ENCODE data around the gene ZBTB8B.

Gene ZBTB8B

GRCh38 chr1:32464716-32465577 lies at the start of gene ZBTB8B:
Gene ZBTB8B, plus strand, starts transcription at chr1:32465072. Its CDS starts 5,553 bp downstream, at chr1:32470625.
- Histone ChIP-seq H3F3A (ENCODE audit: low read depth) (no peaks in the 10 kb centered on the region), H3K79me2 (ENCODE audit: insufficient read depth, low read length) (no peaks in the 10 kb centered on the region), H3K9me3 (ENCODE audit: insufficient read depth, low read depth, low read length) (no peaks in the 10 kb centered on the region), H3K36me3 (ENCODE audit: insufficient read depth, low read length) (no peaks in the 10 kb centered on the region), H3K27me3 (ENCODE audit: insufficient read depth, low read length, poor library complexity, severe bottlenecking) (no peaks in the 10 kb centered on the region), H3K9ac (ENCODE audit: low read depth, low read length, poor library complexity, severe bottlenecking) (no peak within 1 kb of the TSS), H3K4me3 (ENCODE audit: low read length, poor library complexity, severe bottlenecking) (no peak within 1 kb of the TSS), H3K9me2 (replicated peaks; ENCODE audit: low read depth, low read length) (no peaks in the 10 kb centered on the region), H4K20me1 (ENCODE audit: insufficient read depth, low read length, poor library complexity, severe bottlenecking) (no peaks in the 10 kb centered on the region), H3K4me2 (ENCODE audit: low read depth, low read length, poor library complexity, severe bottlenecking) (no peak within 1 kb of the TSS), H3K4me1 (ENCODE audit: insufficient read depth, low read length, poor library complexity, severe bottlenecking) (no peaks in the 10 kb centered on the region), H2AFZ (ENCODE audit: low read length) (no peak within 1 kb of the TSS)
- TF ChIP-seq EZH2phosphoT487 (IDR thresholded peaks at IDR 0.05; ENCODE audit: borderline replicate concordance) (no peak), CTCF (conservative IDR thresholded peaks at IDR 0.05; ENCODE audit: low read length) (no peak)

- H2AFZ ChIP-seq (ENCODE audit: low read length), result no peak overlapping the region
- H3F3A ChIP-seq (ENCODE audit: low read depth), result no peaks in the 10 kb centered on the region
- H3K27me3 ChIP-seq (ENCODE audit: insufficient read depth, low read length, poor library complexity, severe bottlenecking), result no peaks in the 10 kb centered on the region
- no peaks in the 10 kb centered on the region for H3K79me2 ChIP-seq (ENCODE audit: insufficient read depth, low read length)
- no peaks in the 10 kb centered on the region for H3K4me1 ChIP-seq (ENCODE audit: insufficient read depth, low read length, poor library complexity, severe bottlenecking)
- H3K4me2 ChIP-seq (ENCODE audit: low read depth, low read length, poor library complexity, severe bottlenecking), result no peak overlapping the region
- no peaks in the 10 kb centered on the region for H3K9me2 ChIP-seq (replicated peaks; ENCODE audit: low read depth, low read length)
- H3K9me3 ChIP-seq (ENCODE audit: insufficient read depth, low read depth, low read length), result no peaks in the 10 kb centered on the region
- no peak overlapping the region for H3K9ac ChIP-seq (ENCODE audit: low read depth, low read length, poor library complexity, severe bottlenecking)
- H3K4me3 ChIP-seq (ENCODE audit: low read length, poor library complexity, severe bottlenecking), result no peak overlapping the region
- H3K36me3 ChIP-seq (ENCODE audit: insufficient read depth, low read length), result no peaks in the 10 kb centered on the region
- H4K20me1 ChIP-seq (ENCODE audit: insufficient read depth, low read length, poor library complexity, severe bottlenecking), result no peaks in the 10 kb centered on the region
- no peak for TF ChIP-seq CTCF (conservative IDR thresholded peaks at IDR 0.05; ENCODE audit: low read length)
- no peak for TF ChIP-seq EZH2phosphoT487 (IDR thresholded peaks at IDR 0.05; ENCODE audit: borderline replicate concordance)
These were observed 43.1 kb upstream of the ZBTB8B start for GRCh38 chr1:32421775-32422174.

- no peaks in the 10 kb centered on the region for H3K4me1 ChIP-seq (ENCODE audit: insufficient read depth, low read length, poor library complexity, severe bottlenecking)
- no peaks in the 10 kb centered on the region for H3F3A ChIP-seq (ENCODE audit: low read depth)
- no peak overlapping the region for H3K4me2 ChIP-seq (ENCODE audit: low read depth, low read length, poor library complexity, severe bottlenecking)
- no peaks in the 10 kb centered on the region for H3K36me3 ChIP-seq (ENCODE audit: insufficient read depth, low read length)
- no peak for TF ChIP-seq CTCF (conservative IDR thresholded peaks at IDR 0.05; ENCODE audit: low read length)
- no peak for TF ChIP-seq EZH2phosphoT487 (IDR thresholded peaks at IDR 0.05; ENCODE audit: borderline replicate concordance)
- no peaks in the 10 kb centered on the region for H3K27me3 ChIP-seq (ENCODE audit: insufficient read depth, low read length, poor library complexity, severe bottlenecking)
- no peaks in the 10 kb centered on the region for H3K79me2 ChIP-seq (ENCODE audit: insufficient read depth, low read length)
- no peaks in the 10 kb centered on the region for H3K9me3 ChIP-seq (ENCODE audit: insufficient read depth, low read depth, low read length)
- H4K20me1 ChIP-seq (ENCODE audit: insufficient read depth, low read length, poor library complexity, severe bottlenecking), result no peaks in the 10 kb centered on the region
- no peaks in the 10 kb centered on the region for H3K9me2 ChIP-seq (replicated peaks; ENCODE audit: low read depth, low read length)
- no peak overlapping the region for H3K4me3 ChIP-seq (ENCODE audit: low read length, poor library complexity, severe bottlenecking)
- H3K9ac ChIP-seq (ENCODE audit: low read depth, low read length, poor library complexity, severe bottlenecking), result no peak overlapping the region
- H2AFZ ChIP-seq (ENCODE audit: low read length), result no peak overlapping the region
These were observed 38.2 kb upstream of the ZBTB8B start for GRCh38 chr1:32426489-32427255.
